Neural progenitor cell (in vitro differentiated cells): Measurements from ENCODE around the gene IST1.

Source experiments
- EZH2 ChIP-seq: fragments of 200-600 bp; sonication (generic); IDR thresholded peaks from 2 replicates; pipeline ENCODE4 v1.6.1; 2017; ENCODE audit warnings: antibody characterized with exemption, mild to moderate bottlenecking, moderate library complexity
- TF ChIP-seq, protein P1 (sequence below): fragments of 200-600 bp; sonication (generic); IDR thresholded peaks from 2 replicates; pipeline ENCODE4 v1.5.1; 2017; ENCODE audit warnings: antibody characterized with exemption, mild to moderate bottlenecking

DNA sequence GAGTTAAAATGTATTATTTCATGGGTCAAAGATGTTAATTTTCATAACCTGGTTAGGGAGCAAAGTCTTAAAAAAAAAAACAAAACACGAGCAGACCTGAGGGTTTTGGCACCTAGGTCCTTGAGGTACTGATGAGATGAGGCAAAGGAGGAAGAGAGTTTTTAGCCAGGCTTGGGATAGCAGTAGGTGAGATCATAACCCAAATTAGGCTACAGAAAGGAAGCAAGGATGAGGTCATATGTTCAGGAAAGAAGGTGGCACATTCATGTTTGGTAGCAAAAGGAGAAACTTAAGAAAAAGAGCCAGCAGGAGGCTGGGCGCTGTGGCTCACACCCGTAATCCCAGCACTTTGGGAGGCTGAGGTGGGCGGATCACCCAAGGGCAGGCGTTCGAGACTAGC lies 46.7 kb upstream of the IST1 start:
- TF ChIP-seq EZH2 = no peak
- TF ChIP-seq, protein P1, sequence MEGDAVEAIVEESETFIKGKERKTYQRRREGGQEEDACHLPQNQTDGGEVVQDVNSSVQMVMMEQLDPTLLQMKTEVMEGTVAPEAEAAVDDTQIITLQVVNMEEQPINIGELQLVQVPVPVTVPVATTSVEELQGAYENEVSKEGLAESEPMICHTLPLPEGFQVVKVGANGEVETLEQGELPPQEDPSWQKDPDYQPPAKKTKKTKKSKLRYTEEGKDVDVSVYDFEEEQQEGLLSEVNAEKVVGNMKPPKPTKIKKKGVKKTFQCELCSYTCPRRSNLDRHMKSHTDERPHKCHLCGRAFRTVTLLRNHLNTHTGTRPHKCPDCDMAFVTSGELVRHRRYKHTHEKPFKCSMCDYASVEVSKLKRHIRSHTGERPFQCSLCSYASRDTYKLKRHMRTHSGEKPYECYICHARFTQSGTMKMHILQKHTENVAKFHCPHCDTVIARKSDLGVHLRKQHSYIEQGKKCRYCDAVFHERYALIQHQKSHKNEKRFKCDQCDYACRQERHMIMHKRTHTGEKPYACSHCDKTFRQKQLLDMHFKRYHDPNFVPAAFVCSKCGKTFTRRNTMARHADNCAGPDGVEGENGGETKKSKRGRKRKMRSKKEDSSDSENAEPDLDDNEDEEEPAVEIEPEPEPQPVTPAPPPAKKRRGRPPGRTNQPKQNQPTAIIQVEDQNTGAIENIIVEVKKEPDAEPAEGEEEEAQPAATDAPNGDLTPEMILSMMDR = no peak
